Cardiac muscle cell (in vitro differentiated cells and primary cell): ENCODE results near the gene COL25A1. TPM values are rescaled to one million over a fixed set of nuclear protein-coding genes. Genes with fewer than 3 reads are reported as not detected.

Experiments
- DNase-seq, 2 donors: peaks; one replicate each; pipeline versions ENCODE4 v3.0.0 to v3.0.0-alpha.2; 2010 to 2017; ENCODE audit warnings: low read depth in 1 of 2, low spot score in 1 of 2
- H3K27ac ChIP-seq: fragments of 200-600 bp; sonication (generic); 2 replicates; pipeline ENCODE4 v1.5.1; 2016
- H3K27me3 ChIP-seq: fragments of 200-600 bp; sonication (generic); 2 replicates; pipeline ENCODE4 v1.6.0; 2016; ENCODE audit warnings: control low read depth
- H3K36me3 ChIP-seq: fragments of 200-600 bp; sonication (generic); 2 replicates; pipeline ENCODE4 v1.5.1; 2016; ENCODE audit warnings: control low read depth
- H3K4me1 ChIP-seq: fragments of 200-600 bp; sonication (generic); 2 replicates; pipeline ENCODE4 v1.8.1; 2017; ENCODE audit warnings: low read depth, mild to moderate bottlenecking, mixed run types
- H3K4me3 ChIP-seq: fragments of 200-600 bp; sonication (generic); 2 replicates; pipeline ENCODE4 v1.5.1; 2016; ENCODE audit warnings: mild to moderate bottlenecking
- H3K9me3 ChIP-seq: fragments of 200-600 bp; sonication (generic); 2 replicates; pipeline ENCODE4 v1.5.1; 2017; ENCODE audit warnings: low read depth, mild to moderate bottlenecking, control low read depth
- CTCF ChIP-seq: IDR thresholded peaks from 2 replicates; pipeline ENCODE4 v1.5.1; 2012; ENCODE audit warnings: low read depth, mild to moderate bottlenecking, low read length
- polyA plus RNA-seq: library from polyadenylated mRNA; unstranded; fragments of >200 nt; fragmentation: Nextera tagmentation; extraction: Ambion mirVana; gene quantifications from 2 replicates; pipeline ENCODE4 v1.2.1, GENCODE V29; 2016
- total RNA-seq: library from RNA; depleted of rRNA; stranded (reverse); fragments of >200 nt; gene quantifications from 2 replicates; pipeline ENCODE4 v1.2.3, GENCODE V29; 2016

The COL25A1 gene
- total and polyA plus RNA-seq, 2 experiments from 2014 or later: 3.5 to 8.4 TPM

GRCh38 chr4:108840426-108840975 lies 462.0 kb downstream of the COL25A1 start:
- no peak for DNase-seq
- Histone ChIP-seq H3K27ac (no peak overlapping the region), H3K36me3 (no peaks in the 10 kb centered on the region), H3K9me3 (no peaks in the 10 kb centered on the region), H3K4me3 (no peak overlapping the region), H3K4me1 (no peaks in the 10 kb centered on the region), H3K27me3 (no peaks in the 10 kb centered on the region)
- no peak for TF ChIP-seq CTCF

- Histone ChIP-seq H3K4me1 (no peaks in the 10 kb centered on the region), H3K36me3 (no peaks in the 10 kb centered on the region), H3K27me3 (no peaks in the 10 kb centered on the region), H3K9me3 (no peaks in the 10 kb centered on the region), H3K27ac (no peak overlapping the region), H3K4me3 (no peak overlapping the region)
- no peak for DNase-seq
- TF ChIP-seq CTCF: no peak
Measured at GRCh38 chr4:108839333-108839732, 463.1 kb downstream of the COL25A1 start.

GRCh38 chr4:108838451-108838850 lies 464.0 kb downstream of the COL25A1 start:
- no peak for TF ChIP-seq CTCF
- H3K36me3 ChIP-seq: no peaks in the 10 kb centered on the region
- no peak overlapping the region for H3K4me3 ChIP-seq
- no peaks in the 10 kb centered on the region for H3K27me3 ChIP-seq
- H3K4me1 ChIP-seq: no peaks in the 10 kb centered on the region
- DNase-seq: no peak
- H3K27ac ChIP-seq: no peak overlapping the region
- no peaks in the 10 kb centered on the region for H3K9me3 ChIP-seq

GRCh38 chr4:108834835-108835384 lies 467.5 kb downstream of the COL25A1 start:
- Histone ChIP-seq H3K4me1 (peaks cover 18% of the 10 kb centered on the region), H3K27me3 (no peaks in the 10 kb centered on the region), H3K9me3 (no peaks in the 10 kb centered on the region), H3K36me3 (no peaks in the 10 kb centered on the region), H3K27ac (no peak overlapping the region), H3K4me3 (no peak overlapping the region)
- peak; percentile 55 to 66 for DNase-seq
- TF ChIP-seq CTCF: peak; percentile 72

- no peaks in the 10 kb centered on the region for H3K27me3 ChIP-seq
- DNase-seq: peak in 1 of 2 donors; percentile 42
- no peaks in the 10 kb centered on the region for H3K9me3 ChIP-seq
- peaks cover 24% of the 10 kb centered on the region for H3K4me1 ChIP-seq
- no peak for TF ChIP-seq CTCF
- no peak overlapping the region for H3K27ac ChIP-seq
- no peaks in the 10 kb centered on the region for H3K36me3 ChIP-seq
- H3K4me3 ChIP-seq: no peak overlapping the region
Measured at GRCh38 chr4:108834166-108834834, 468.2 kb downstream of the COL25A1 start.
